Raji (cell line): Measurements from ENCODE around the gene MAP2K6.

Experiments used
- POLR2A ChIP-seq: IDR thresholded peaks from 2 replicates; pipeline ENCODE4 v1.6.1; 2011; ENCODE audit warnings: low read depth, low read length, control low read depth; ENCODE audit not compliant: insufficient read depth

The MAP2K6 gene

GRCh38 chr17:69441179-69441578 is 26.7 kb downstream of the MAP2K6 start:
- no peak for TF ChIP-seq POLR2A

- no peak for TF ChIP-seq POLR2A
Measured at GRCh38 chr17:69443138-69443537, 28.6 kb downstream of the MAP2K6 start.

GRCh38 chr17:69444023-69444422 is 29.5 kb downstream of the MAP2K6 start:
- no peak for TF ChIP-seq POLR2A

DNA sequence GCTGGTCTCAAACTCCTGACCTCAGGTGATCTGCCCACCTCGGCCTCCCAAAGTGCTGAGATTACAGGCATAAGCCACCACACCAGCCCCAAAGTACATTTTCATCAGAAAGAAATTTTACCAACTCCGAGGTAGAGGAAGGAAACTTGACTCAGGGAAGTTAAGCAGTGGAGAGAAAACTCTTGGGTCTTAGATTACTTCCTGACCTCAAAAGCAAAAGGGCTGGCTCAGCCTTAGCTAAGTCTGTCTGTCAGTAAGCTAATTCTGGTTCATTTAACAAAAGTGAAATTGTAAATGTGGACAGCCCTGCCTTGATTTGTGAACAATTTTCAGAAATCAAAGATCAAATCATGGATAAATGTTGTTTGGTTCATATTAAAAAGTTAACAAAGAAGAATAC is 30.6 kb downstream of the MAP2K6 start:
- TF ChIP-seq POLR2A = no peak

- TF ChIP-seq POLR2A = no peak
Measured at GRCh38 chr17:69447726-69448125, 33.2 kb downstream of the MAP2K6 start.

DNA sequence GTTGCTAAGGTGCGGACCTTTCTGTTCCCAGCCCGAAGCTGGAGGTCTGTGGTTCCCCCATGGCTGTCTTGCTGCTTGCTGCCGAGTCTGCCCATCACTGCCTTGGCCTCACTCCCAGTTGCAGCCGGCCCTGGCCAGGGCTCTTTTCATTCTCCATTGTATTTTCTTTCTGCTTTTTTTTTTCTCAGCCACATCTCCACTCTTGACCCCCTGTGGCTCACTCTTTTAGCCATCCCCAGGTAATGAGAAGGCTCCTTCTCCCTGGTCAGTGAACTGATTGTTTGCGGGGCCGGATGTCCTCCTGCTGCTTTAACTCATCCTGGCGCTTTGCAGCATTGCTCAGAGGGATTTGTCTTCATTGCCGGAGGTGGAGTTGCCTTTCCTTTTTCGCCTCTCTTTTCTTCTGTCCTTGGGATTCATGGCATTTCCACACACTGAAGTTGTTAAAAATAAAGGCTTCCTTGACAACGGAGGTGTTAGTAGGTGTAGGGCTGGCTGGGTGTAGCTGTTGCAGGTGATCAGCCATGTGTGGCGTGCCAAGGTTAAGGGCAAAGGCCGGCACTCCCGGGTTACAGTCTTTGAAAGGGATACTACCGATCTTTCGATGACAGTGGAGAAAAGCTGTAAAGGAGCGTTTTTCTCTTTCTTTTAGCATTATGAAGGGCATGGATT is 34.1 kb downstream of the MAP2K6 start:
- no peak for TF ChIP-seq POLR2A

DNA sequence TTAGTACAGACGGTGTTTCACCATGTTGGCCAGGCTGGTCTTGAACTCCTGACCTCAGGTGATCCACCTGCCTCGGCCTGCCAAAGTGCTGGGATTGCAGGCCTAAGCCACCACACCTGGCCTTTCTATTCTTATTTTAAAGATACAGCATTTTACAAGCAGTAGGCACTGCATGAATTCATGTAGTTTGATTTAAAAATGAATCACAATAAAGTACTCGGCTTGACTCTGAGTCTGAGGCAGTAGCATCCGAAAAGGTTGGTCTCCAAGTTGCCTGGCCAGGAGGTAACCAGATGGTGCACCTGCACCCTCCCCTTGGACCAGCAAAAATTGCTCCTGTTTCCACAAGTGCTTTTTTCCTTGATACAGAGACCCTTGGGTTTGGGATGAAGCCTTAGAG is 35.6 kb downstream of the MAP2K6 start:
- no peak for TF ChIP-seq POLR2A

DNA sequence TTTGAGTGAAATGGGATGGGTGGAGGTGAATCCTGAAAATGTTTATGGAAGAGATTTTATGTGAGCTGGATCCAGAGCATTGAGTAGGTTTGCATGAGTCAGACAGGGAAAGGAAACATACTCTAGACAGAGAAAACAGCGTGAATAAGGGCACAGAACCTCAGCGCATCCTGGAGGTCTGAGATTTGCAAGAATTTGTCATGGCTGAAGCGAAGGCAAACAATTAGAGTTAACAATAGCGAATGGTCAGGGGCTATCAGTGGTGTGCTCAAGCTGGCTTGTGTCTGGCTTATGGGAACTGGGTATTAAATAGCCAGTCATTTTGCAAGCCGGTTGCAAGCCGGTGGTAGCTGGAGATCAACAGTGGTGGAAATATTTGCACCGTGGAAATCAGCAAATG is 36.4 kb downstream of the MAP2K6 start:
- no peak for TF ChIP-seq POLR2A

DNA sequence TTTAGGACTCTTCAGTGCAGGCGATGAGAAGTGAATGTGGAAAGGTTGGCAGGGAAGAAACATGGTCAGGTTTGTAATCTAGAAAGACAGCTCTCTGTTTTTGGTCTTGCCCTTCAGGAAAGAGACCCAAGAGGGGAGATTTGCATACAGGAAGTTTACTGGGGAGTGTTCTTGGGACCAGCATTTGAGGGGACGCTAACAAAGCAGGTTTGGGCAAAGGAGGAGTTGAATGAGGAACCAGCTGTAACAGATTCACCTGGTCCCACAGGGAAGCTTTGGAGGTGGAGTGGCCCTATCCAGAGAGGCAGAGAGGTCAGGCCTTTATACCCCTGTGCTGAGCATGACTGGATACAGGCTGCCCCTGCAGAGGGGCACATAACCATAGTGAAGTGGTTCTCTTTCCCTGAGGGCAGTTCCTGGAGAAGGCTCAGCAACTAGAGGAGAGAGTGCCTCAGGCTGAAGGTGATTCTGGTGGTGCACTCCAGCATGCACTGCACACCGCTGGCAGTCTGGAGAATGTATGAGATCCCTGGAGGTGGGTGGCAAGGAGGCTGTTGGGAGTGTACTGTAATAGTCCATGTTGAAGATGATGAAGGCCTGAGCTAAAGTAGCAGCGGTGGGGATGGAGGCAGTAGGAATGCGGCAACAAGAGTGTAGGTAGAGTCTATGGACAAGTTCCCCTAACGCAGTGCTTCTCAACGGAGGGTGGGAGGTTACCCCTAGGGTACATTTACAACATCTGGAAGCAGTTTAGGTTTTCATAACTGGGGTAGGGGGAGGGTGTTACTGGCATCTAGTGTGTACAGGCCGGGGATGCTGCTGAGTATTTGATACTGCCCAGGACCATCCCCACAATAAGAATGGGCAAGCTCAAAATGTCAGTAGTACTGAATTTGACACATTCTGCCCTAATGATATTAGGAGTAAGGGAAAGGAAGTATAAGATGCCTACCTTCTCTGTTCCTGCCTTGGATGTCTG is 37.2 kb downstream of the MAP2K6 start:
- TF ChIP-seq POLR2A = no peak

DNA sequence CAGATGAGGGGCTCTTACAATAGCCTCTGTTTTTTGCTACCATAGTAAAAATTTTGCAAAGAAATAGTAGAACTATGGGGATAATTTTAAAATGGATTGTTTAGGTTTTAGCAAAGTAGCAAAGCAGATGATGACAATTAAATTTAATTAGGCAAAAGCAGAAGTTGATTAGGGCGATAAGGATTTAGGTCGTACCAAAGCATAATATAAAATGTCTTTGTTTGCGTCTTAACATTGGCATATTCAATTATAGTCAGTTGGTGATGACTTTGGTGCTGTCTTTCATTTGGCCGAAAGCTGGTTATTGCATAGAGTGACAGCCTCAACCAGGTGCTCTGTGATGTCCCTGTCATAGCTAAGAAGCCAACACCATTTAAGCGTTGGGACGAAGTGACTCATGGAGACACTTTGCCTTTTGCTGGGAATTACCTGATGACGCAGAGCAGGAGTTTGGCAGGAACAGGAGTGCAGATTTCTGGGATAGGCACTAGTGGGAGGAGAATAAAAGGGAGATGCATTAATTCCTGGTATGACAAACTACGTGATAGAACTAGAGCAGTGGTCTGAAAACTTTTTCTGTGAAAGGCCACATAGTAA is 38.3 kb downstream of the MAP2K6 start:
- TF ChIP-seq POLR2A = no peak

DNA sequence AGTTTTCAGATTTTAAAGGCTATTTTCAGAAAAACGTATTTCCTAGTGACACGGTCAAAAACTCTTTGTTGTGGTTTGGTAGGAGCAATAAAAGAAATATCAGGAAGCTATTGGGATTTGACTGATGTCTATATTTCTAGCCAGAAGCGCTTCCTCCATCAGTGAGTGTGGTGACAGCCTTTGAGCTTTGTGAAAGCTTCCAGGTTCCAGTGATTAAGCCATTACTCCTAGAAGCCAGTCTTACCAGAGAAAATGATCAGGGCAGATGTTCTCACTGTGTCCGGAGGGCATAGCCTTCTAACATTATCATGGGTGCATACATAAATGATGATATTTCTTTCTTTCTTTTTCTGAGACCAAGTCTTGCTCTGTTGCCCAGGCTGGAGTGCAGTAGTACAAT is 39.6 kb downstream of the MAP2K6 start:
- TF ChIP-seq POLR2A = no peak

DNA sequence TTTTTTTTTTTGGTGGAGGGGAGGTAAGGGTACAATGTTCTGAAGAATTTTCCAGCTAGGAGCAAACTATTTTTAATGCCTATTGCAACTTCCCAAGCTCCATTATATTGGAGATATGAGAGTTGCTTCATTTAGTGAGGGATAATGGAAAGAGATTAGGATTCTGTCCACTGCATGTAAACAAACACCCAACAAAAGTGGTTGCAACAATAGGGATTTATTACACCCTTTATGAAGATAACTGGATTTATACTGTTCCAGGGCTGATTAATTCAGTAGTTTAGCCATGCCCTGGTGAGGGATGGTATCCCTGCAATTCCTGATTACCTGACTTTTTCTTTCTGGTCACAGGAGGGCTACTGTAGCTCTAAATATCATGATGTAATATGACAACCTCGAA is 40.5 kb downstream of the MAP2K6 start:
- TF ChIP-seq POLR2A = no peak

- TF ChIP-seq POLR2A = no peak
Measured at GRCh38 chr17:69457603-69458002, 43.1 kb downstream of the MAP2K6 start.

DNA sequence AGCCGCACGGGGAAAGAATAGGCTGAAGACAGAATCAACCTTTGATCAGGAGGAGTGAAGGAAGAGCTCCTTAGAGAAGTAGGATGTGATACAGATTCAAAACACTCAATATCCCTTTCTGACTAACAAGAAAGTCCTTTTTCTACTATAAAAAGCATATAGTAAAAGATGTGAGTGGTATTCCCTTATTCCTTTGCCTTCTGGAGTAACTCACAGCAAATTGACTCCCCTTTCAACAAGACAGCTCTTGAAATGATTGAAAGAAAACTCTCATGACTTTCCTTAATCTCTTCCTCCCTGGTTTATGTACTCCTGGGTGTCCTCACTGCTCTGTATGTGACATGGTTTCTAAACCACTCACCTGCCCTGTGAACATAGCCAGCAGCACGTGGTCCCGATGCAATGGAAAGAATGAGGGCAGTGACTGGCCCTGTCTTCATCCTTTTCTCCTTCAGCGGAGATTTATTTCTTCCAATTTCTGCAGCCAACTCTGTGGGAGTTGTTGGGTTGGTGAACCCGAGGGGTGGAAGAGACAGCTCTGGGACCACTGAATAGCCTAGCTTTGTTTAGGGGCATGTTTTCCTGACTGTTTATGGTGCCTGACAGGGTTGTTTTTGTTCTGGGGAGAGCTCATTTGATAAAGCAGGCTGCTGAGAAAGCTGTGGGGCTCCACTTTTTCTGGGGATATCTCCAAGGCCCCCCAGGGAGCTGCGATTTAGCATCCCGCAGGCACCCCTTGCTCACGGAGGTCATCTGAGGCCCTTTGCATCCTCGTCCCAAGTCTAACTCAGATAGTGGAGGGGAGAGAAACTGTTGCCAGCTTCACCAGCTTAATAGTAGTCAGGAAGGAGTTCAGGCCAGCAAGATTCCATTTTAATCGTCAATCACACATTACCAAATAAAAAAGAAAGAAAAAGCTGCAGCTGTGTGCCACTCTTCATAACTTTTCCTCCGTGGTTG is 46.7 kb downstream of the MAP2K6 start:
- TF ChIP-seq POLR2A = no peak

- TF ChIP-seq POLR2A = no peak
Measured at GRCh38 chr17:69461951-69462369, 47.5 kb downstream of the MAP2K6 start.

- no peak for TF ChIP-seq POLR2A
Measured at GRCh38 chr17:69462882-69463281, 48.4 kb downstream of the MAP2K6 start.
